ENCODE data around the gene GDI1.

Gene GDI1

GRCh38 chrX:154408659-154409221, 28.2 kb upstream of the GDI1 start:
- no peak for DNase-seq (ENCODE audit: extremely low read depth in 1 of 2, low read depth in 1 of 2)

- DNase-seq (ENCODE audit: extremely low read depth in 1 of 2, low read depth in 1 of 2): no peak
Measured at GRCh38 chrX:154409222-154409871, 27.6 kb upstream of the GDI1 start, which contains the start of gene DNASE1L1. TSS of gene DNASE1L1 (minus strand) at chrX:154409254. CDS start at chrX:154405568, 3,686 bp downstream.

- DNase-seq (ENCODE audit: extremely low read depth in 1 of 2, low read depth in 1 of 2): peak in 1 of 2 donors; percentile 33
Measured at GRCh38 chrX:154411981-154412340, 25.0 kb upstream of the GDI1 start.

- DNase-seq (ENCODE audit: extremely low read depth in 1 of 2, low read depth in 1 of 2): no peak
Measured at GRCh38 chrX:154412468-154412867, 24.5 kb upstream of the GDI1 start.

DNA sequence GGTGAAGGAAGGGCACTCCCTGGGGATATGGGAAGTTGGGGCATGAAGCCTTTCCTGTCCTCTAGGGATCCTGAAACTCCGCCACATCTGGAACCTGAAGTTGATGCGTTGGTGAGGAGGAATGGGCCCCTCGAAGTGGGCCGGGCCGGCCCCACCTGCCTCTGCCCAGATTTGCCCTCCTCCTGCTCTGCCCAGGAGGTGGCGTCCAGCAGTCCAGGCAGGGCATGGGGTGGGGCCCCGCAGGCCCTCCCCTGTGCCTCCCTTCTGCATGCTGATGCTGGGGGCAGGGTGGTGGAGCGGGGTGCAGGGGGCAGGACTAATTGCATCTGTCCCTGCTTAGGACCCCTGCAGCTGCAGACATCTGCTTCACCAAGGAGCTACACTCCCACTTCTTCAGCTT, 23.8 kb upstream of the GDI1 start:
- no peak for DNase-seq (ENCODE audit: extremely low read depth in 1 of 2, low read depth in 1 of 2)

DNA sequence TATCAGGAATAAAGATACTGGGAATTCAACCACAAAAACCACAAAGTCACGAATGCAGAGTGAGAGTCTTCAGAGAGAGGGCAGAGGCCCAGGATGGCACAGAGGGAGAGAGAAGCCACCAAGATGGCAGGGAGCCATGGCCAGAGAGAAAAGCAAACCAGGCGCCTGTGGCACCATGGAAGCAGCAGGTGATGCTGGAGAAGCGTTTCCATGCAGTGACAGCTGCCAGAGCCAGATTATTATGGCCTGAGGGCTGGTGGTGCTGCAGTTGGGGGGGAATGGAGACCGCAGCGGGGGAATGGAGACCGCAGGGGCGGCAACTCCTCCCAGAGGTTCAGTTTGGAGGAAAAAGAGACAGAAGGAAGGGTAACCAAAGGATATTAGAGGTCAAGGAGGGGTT, 19.8 kb upstream of the GDI1 start:
- no peak for DNase-seq (ENCODE audit: extremely low read depth in 1 of 2, low read depth in 1 of 2)

DNA sequence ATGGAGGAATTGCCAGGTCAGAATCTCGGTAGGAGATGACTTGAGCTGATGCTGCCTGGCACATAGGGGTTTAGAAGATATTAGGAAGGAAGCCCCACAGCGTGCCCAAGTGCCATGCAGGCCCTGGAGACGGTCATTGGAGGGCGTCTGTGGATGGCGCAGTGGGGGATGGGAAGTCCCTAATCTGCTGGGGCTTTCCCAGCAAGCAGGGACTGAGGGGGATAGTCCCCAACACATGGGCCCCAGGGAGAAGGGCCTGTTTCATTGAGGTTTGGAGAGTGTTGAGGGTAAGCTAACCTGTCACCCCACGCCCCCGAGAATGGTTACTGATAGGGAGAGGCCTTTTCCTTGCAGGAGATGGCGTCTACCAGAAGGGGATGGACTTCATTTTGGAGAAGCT, 17.8 kb upstream of the GDI1 start:
- DNase-seq (ENCODE audit: extremely low read depth in 1 of 2, low read depth in 1 of 2): no peak

GRCh38 chrX:154419688-154420401, 17.1 kb upstream of the GDI1 start:
- DNase-seq (ENCODE audit: extremely low read depth in 1 of 2, low read depth in 1 of 2): no peak

DNA sequence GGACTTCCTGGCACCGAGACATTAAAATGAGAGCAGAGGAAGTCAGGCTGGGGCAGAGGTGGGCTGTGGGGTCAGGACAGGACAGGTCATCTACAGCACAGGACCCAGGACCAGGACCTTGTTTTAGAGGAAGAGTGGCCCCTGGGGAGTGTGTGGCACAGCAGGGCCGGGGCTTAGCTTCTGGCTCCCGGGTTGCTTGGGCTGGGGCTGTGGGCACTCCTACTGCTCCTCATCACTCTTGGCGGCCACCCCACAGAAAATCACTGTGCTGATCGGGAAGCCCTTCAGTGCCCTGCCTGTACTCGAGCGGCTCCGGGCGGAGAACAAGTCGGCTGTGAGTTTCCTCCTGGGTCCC, 16.6 kb upstream of the GDI1 start:
- no peak for DNase-seq (ENCODE audit: extremely low read depth in 1 of 2, low read depth in 1 of 2)

DNA sequence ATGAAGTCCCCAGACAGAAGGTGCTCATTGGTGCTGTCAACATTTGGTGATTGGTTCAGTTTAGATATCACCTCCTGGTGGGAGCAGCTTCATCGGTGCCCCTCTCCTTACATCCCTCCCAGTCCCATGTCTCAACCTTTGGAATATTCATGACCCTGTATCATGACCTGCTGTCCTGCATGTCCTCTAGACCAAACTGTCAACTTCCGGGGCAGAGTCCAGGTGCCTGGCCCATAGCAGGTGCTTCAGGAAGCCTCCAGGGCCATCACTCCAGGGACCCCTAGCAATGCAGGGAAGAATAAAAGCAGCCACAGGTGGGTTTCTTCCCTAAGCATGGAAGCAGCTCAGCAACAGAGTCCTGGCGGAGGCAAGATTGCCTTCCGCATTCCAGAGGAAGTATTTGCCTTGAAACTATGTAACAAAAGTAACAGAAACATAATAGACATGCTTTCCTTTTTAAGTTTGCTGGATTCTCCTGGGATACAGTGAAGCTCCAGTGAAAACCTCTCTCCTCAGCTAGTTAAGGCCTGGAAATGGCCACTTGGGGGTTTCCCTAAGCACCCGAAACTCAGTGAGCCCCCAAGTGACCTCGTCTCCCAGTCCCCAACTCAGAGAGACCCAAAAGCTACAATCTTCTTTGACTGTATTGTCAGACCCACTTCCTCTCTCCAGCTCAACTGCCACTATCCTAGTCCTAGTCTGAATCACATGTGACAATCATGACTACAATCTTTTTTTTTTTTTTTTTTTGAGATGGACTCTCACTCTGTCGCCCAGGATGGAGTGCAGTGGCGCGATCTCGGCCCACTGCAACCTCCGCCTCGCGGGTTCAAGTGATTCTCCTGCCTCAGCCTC, 9.8 kb upstream of the GDI1 start:
- DNase-seq (ENCODE audit: extremely low read depth in 1 of 2, low read depth in 1 of 2): no peak

GRCh38 chrX:154428176-154429171, 8.5 kb upstream of the GDI1 start, which contains the start of gene ATP6AP1:
TSS of gene ATP6AP1 (plus strand) at chrX:154428677. CDS start at chrX:154428693, 16 bp downstream.
- DNase-seq (ENCODE audit: extremely low read depth in 1 of 2, low read depth in 1 of 2): peak; percentile 51 to 73

DNA sequence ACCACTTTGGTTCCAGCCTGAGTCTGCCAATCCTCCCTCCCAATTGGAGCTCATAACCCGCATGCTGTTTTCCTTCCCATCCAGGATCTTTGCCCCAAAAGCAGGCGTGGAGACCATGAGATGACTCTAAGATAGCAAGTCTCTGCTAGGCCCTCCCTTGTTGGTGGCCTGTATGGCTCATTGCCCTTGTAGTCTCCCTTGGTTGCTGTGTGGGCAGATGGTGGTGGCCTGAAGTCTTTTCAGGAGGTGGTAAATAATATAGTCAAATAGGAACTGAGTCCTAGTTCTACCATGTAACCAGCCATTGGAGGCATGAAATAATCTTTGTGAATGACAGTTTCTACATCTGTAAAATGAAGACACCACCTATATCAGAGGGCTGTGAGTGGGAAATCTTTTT, 7.2 kb upstream of the GDI1 start:
- DNase-seq (ENCODE audit: extremely low read depth in 1 of 2, low read depth in 1 of 2): no peak

DNA sequence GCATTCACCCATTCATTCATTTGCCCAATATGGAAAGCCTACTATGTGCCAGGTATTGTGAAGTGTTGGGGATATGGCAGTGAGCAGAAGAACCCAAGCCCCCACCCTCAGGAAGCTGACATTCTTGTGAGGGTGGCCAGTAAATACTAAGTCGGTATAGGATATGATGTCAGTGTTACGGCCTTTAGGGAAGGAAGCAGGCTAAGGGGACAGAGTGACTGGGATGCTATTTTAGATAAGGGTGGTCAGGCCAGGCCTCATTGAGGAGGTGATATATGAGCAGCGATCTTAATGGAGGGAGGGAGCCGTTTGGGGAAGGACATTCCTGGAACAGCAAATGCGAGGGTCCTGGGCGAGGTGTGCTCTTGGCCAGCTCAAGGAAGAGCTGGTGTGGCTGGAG, 6.5 kb upstream of the GDI1 start:
- no peak for DNase-seq (ENCODE audit: extremely low read depth in 1 of 2, low read depth in 1 of 2)

DNA sequence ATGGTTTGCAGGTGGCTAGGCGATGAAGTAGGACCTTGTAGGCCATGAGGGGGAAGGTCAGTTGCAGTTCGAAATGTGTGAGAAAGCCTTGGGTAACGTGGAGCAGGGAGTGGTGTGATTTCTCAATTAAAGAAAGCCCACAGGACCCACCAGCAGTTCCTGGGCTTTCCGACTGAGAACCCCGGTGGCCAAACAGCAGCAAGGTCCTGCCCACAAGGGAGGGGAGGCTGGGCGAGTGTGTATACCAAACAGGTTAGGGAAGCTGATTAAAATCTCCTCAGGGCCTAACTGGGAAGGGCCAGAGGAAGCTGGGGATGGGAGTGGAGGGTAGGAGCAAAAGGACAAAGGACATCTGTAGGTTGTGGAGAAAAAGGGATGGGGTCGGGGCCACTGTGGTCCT, 6.0 kb upstream of the GDI1 start:
- DNase-seq (ENCODE audit: extremely low read depth in 1 of 2, low read depth in 1 of 2): no peak

- no peak for DNase-seq (ENCODE audit: extremely low read depth in 1 of 2, low read depth in 1 of 2)
Measured at GRCh38 chrX:154431341-154431740, 5.6 kb upstream of the GDI1 start.

- DNase-seq (ENCODE audit: extremely low read depth in 1 of 2, low read depth in 1 of 2): no peak
Measured at GRCh38 chrX:154432210-154432609, 4.7 kb upstream of the GDI1 start.

DNA sequence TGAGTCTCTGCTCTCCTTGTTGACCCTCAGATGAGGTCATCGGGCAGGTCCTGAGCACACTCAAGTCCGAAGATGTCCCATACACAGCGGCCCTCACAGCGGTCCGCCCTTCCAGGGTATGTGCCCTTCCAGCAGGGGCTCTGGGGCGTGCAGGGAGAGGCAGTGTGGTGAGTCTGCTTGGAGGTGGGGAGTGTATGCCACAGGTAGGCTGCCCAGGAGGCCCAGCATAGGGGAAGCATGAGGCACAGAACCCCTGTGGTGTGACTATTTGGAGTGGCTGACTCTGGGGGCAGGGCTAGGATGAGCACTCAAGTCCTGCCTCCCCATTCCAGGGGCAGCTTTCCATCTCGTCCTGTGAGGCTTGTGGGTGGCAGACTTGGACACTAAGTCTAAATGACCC, 3.3 kb upstream of the GDI1 start:
- DNase-seq (ENCODE audit: extremely low read depth in 1 of 2, low read depth in 1 of 2): no peak

DNA sequence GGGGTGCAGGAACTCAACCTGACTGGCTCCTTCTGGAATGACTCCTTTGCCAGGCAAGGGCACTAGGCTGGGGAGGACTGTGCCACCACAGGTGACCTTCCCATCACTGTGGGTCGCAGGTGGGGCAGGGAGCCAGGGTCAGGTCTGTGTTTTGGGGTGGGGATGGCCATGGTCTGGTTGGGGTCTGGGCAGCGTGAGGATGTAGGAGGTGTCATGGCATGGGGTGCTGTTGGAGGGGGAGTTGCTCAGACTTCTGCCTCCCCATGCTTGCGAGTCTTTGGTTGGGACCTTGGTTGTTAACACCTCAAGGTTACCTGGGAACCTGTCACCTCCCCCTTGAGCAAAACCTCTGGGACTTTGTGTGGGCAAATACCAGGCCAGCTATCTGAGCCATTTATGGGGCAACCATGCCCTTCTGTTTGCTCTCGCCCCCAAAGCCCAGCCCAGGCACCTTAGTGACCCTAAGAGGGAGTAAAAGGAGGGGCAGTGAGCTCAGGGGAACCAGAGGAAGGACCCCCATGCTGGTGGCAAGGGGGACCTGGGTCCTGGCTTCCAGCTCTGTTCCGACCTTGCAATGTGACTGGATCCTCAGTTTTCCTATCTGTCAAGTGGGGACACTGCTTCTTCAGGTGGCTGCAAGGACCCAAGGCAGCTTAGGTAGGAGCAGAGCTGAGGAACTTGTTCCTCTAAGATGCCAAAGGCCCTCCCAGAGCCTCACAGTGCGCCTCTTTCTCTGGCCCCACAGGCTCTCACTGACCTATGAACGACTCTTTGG, 2.4 kb upstream of the GDI1 start:
- no peak for DNase-seq (ENCODE audit: extremely low read depth in 1 of 2, low read depth in 1 of 2)

GRCh38 chrX:154435171-154435733, 1.7 kb upstream of the GDI1 start:
- no peak for DNase-seq (ENCODE audit: extremely low read depth in 1 of 2, low read depth in 1 of 2)

Measured in activated CD8-positive, alpha-beta memory T cell treated with anti-CD3 and anti-CD28 coated beads for 1 hour (primary cell).